A673 (cell line): ENCODE data around the gene ERBIN. TPM values are rescaled to one million over a fixed set of nuclear protein-coding genes. Genes with fewer than 3 reads are reported as not detected.
"Not testable (repeated sequence)": the region's sequence is repeated elsewhere in the genome, so short reads cannot be mapped to it uniquely, and the experiment has no call there.

Experiments used
- BruUV-seq: library from RNA; stranded (reverse); fragments of 400-500 nt; replicated peaks from 2 replicates; lab custom pipeline; 2021; lab: Mats Ljungman, UMichigan
- CTCF ChIA-PET: fragments of 300-600 bp; sonication (Branson Sonifier 250); formaldehyde crosslinking; loops from one replicate; lab custom pipeline; 2022; ENCODE audit warnings: antibody characterized with exemption; lab: Charles Lee
- POLR2A ChIA-PET: fragments of 300-600 bp; sonication (Branson Sonifier 250); formaldehyde crosslinking; loops from one replicate; lab custom pipeline; 2022; ENCODE audit warnings: antibody characterized with exemption; ENCODE audit not compliant: low non-redundant PET; lab: Charles Lee
- DNase-seq: peaks from one replicate; pipeline ENCODE4 v3.0.0-alpha.2; 2015; ENCODE audit warnings: low spot score
- H3K27ac ChIP-seq: fragments of 200-600 bp; sonication (generic); 2 replicates; pipeline ENCODE4 v1.5.1; 2016; ENCODE audit warnings: mixed run types, low read depth, mild to moderate bottlenecking, mixed read lengths, antibody characterized with exemption, low read length; ENCODE audit not compliant: poor library complexity, severe bottlenecking
- H3K27me3 ChIP-seq: fragments of 200-600 bp; sonication (generic); replicated peaks from 2 replicates; pipeline ENCODE4 v1.6.1; 2017; ENCODE audit warnings: mixed run types, low read depth, mild to moderate bottlenecking, mixed read lengths, antibody characterized with exemption, low read length; ENCODE audit not compliant: insufficient read depth, poor library complexity
- H3K36me3 ChIP-seq: fragments of 200-600 bp; sonication (generic); 2 replicates; pipeline ENCODE4 v1.6.1; 2016; ENCODE audit warnings: mixed run types, mild to moderate bottlenecking, mixed read lengths, antibody characterized with exemption, low read length; ENCODE audit not compliant: insufficient read depth, poor library complexity, severe bottlenecking
- H3K4me1 ChIP-seq: fragments of 200-600 bp; sonication (generic); 2 replicates; pipeline ENCODE4 v1.6.1; 2017; ENCODE audit warnings: mixed run types, mild to moderate bottlenecking, mixed read lengths, antibody characterized with exemption, low read length; ENCODE audit not compliant: insufficient read depth, poor library complexity, severe bottlenecking
- H3K4me3 ChIP-seq: fragments of 200-600 bp; sonication (generic); 2 replicates; pipeline ENCODE4 v1.5.1; 2016; ENCODE audit warnings: low read depth, mixed run types, mild to moderate bottlenecking, mixed read lengths, low read length; ENCODE audit not compliant: poor library complexity, severe bottlenecking
- H3K9me3 ChIP-seq: fragments of 200-600 bp; sonication (generic); 2 replicates; pipeline ENCODE4 v1.6.1; 2016; ENCODE audit warnings: mixed run types, low read depth, mild to moderate bottlenecking, mixed read lengths, antibody characterized with exemption, low read length; ENCODE audit not compliant: poor library complexity, severe bottlenecking
- CTCF ChIP-seq: fragments of 300-800, 200-600 bp; sonication (generic); conservative IDR thresholded peaks from 2 replicates; pipeline ENCODE4 v1.5.1; 2017; ENCODE audit warnings: low read depth, mild to moderate bottlenecking, antibody characterized with exemption, low read length, moderate library complexity, mixed read lengths
- EZH2 ChIP-seq: fragments of 200-600 bp; sonication (generic); IDR thresholded peaks from 2 replicates; pipeline ENCODE4 v1.6.1; 2017; ENCODE audit warnings: borderline replicate concordance, low read depth, mild to moderate bottlenecking, mixed read lengths, antibody characterized with exemption, low read length; ENCODE audit not compliant: poor library complexity, severe bottlenecking
- intact Hi-C: fragments of 100-400 bp; cut with micrococcal nuclease; formaldehyde crosslinking; loops from one replicate; pipeline ENCODE4 v1.10.0; 2022; ENCODE audit not compliant: unreplicated experiment
- total RNA-seq: library from RNA; stranded (reverse); gene quantifications from 2 replicates; pipeline ENCODE4 v1.2.3, GENCODE V29; 2021

The ERBIN gene
- total RNA-seq, 1 experiment from 2014 or later: 47.5 TPM

DNA sequence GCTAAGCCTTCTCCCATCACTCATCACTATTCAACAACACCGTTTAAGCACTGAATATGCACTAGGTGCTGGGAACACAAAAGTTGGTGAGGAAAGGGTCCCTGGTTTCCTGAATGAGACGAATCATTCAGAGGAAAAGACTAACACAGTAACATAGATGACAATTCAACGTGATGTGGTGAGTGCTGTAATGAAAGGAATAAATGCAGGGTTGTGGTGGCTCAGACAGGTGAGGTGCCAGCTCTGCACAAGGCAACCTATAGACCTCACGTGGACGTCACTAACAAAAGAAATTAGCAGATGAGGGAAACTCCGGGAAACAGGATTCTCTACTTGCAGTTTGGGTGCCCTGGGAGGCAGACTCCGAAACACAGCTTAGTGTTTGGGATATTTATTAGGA is 40.0 kb upstream of the ERBIN start:
- Histone ChIP-seq H3K36me3 (no peaks in the 10 kb centered on the region), H3K4me3 (no peak overlapping the region), H3K9me3 (no peaks in the 10 kb centered on the region), H3K27me3 (no peaks in the 10 kb centered on the region), H3K27ac (no peak overlapping the region), H3K4me1 (no peaks in the 10 kb centered on the region)
- DNase-seq: no peak
- no TSS peak for BruUV-seq
- TF ChIP-seq EZH2: no peak
- TF ChIP-seq CTCF: no peak
- CTCF ChIA-PET: no interaction called here
- POLR2A ChIA-PET: no interaction called here
- intact Hi-C loops: no loop called here

- POLR2A ChIA-PET, intact Hi-C loops, H3K9me3 ChIP-seq, CTCF ChIA-PET, H3K27ac ChIP-seq, H3K4me3 ChIP-seq, H3K36me3 ChIP-seq, DNase-seq, H3K4me1 ChIP-seq, BruUV-seq, H3K27me3 ChIP-seq: not testable (repeated sequence)
Observed at GRCh38 chr5:65892024-65892423, 34.4 kb upstream of the ERBIN start.

DNA sequence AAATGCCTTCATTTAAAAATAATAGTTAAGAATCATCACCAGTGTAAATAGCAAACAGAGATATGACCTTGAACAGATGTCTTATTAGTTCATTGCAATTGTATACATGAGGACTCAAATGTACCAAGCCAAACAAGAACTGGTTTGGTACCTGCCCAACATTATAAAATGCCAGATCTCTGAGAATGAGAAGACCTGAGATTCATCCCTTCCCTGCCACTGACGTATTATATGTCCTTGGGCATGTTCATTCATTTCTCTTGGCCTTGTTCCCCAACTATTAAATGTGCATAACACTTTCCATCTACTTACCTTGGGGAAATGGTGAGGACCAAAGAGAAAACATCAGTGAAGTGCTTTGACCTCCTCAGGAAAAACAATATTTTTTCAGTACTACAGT is 33.6 kb upstream of the ERBIN start:
- intact Hi-C loops: no loop called here
- CTCF ChIA-PET: no interaction called here

More for the DNA sequence above, 33.6 kb upstream of the ERBIN start:
- H3K9me3 ChIP-seq: no peaks in the 10 kb centered on the region
- BruUV-seq: no TSS peak
- no peak for TF ChIP-seq EZH2
- no peak for TF ChIP-seq CTCF
- no peak for DNase-seq
- no peak overlapping the region for H3K4me3 ChIP-seq
- H3K4me1 ChIP-seq: no peaks in the 10 kb centered on the region
- no peak overlapping the region for H3K27ac ChIP-seq
- H3K27me3 ChIP-seq: no peaks in the 10 kb centered on the region
- POLR2A ChIA-PET: no interaction called here
- H3K36me3 ChIP-seq: no peaks in the 10 kb centered on the region
